Measurements from ENCODE around the gene MCM3AP.

MCM3AP gene

DNA sequence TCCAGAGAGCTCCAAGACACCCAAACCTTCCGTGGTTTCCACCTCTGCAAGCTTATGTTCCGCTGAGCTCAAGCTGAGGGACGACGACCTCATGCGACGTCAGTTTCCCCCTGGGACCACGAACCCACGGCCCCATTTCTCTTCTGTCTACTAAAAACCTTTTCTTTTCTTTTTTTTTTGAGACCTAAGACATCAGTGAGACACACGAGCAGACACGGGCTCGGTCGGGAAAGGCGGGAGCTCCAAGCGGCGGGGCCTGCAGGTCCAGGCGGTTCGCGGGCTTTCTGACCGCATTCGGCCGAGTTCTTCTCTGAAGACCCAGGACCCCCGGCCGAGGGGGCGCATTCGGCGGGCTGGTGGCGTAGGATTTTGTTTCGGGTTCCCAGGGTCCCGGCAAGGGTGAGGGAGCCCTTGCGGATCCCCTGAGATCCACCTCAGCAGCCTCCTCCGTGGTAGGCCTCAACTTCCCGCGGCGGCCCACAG is 37.9 kb upstream of the MCM3AP start:
- H3K9me3 ChIP-seq (ENCODE audit: control insufficient read depth in 2 of 2, low read length in 2 of 2) = no peaks in the 10 kb centered on the region
- no peaks in the 10 kb centered on the region for H3K27me3 ChIP-seq (ENCODE audit: control insufficient read depth in 2 of 2, insufficient read depth in 2 of 2, low read length in 2 of 2)
- H3K4me3 ChIP-seq (ENCODE audit: low read length in 2 of 2) = peak overlapping the region; percentile 82
- peak overlapping the region; percentile 65 to 72 for H3K9ac ChIP-seq (ENCODE audit: low read depth in 1 of 2, low read length in 2 of 2)
- peak overlapping the region; percentile 55 to 99 for H3K27ac ChIP-seq (ENCODE audit: low read depth in 2 of 2, low read length in 2 of 2)
- no peaks in the 10 kb centered on the region for H3K36me3 ChIP-seq (ENCODE audit: control insufficient read depth in 2 of 2, insufficient read depth in 2 of 2, low read length in 2 of 2)
- peaks cover 24 to 27% of the 10 kb centered on the region in 2 donors for H3K4me1 ChIP-seq (ENCODE audit: control insufficient read depth in 2 of 2, insufficient read depth in 2 of 2, low read length in 2 of 2)

DNA sequence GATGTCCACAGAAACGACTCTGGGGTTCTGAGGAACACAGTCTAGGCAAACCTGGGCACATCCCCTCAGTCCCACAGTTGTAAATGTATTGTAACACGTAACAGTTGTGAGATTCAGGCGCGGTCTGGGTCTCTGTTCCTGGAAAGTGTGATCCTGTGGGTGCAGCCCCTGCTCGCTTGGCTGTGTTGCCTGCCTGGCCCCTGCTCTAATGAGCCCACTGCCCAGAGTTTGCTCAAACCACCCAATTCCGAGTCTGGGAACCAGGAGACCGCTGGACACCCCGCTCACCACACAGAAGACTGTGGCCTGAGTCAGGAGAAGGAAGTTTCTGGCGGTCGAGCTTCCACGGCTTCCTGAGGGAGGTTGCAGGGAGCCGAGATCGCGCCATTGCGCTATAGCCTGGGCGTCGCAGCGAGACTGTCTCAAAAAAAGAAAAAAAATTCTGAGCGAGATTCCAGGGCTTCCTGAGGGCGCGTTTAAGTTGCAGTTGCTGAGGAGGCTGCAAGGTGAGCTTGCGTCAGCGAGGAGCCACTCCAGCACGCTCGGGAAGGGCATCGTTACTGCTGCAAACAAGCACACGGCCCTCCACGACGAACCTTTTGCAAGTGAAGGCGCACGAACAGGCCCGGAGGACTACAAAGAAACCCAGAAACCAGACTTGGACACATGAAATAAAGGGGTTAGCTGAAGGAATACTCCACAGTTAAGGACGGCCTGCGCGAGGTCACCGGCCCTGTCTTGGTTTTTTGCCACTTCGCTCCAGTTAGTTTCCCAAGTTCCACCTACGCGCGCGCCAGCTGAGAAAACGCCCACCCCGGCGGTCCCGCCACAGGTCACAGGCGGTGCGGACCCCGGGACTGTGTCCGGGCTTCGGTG is 37.2 kb upstream of the MCM3AP start:
- Histone ChIP-seq H3K36me3 (ENCODE audit: control insufficient read depth in 2 of 2, insufficient read depth in 2 of 2, low read length in 2 of 2) (no peaks in the 10 kb centered on the region), H3K4me3 (ENCODE audit: low read length in 2 of 2) (peak overlapping the region; percentile 82), H3K27me3 (ENCODE audit: control insufficient read depth in 2 of 2, insufficient read depth in 2 of 2, low read length in 2 of 2) (no peaks in the 10 kb centered on the region), H3K27ac (ENCODE audit: low read depth in 2 of 2, low read length in 2 of 2) (peak overlapping the region in 1 of 2 donors; percentile 99), H3K4me1 (ENCODE audit: control insufficient read depth in 2 of 2, insufficient read depth in 2 of 2, low read length in 2 of 2) (peaks cover 30 to 34% of the 10 kb centered on the region in 2 donors), H3K9me3 (ENCODE audit: control insufficient read depth in 2 of 2, low read length in 2 of 2) (no peaks in the 10 kb centered on the region), H3K9ac (ENCODE audit: low read depth in 1 of 2, low read length in 2 of 2) (peak overlapping the region; percentile 65 to 72)

DNA sequence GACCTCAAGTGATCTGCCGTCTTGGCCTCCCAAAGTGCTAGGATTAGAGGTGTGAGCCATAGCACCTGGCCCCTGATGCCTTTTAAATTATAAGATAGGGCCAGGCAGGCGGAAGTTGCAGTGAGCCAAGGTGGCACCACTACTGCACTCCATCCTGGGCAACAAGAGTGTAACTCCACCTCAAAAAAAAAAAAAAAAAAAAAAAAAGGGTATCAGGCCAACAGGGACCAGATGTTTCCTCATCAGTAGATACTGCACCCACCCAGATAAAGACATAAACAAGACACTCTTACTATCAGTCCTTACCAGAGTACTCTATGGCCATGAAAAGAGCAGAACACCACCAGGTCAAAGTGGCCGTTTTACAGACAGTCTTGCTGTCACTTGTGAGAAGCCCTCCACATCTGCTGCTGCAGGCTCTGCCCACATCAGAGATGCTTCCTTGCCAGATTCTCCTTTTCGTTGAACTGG is 35.0 kb upstream of the MCM3AP start:
- no peak overlapping the region for H3K4me3 ChIP-seq (ENCODE audit: low read length in 2 of 2)
- no peaks in the 10 kb centered on the region for H3K36me3 ChIP-seq (ENCODE audit: control insufficient read depth in 2 of 2, insufficient read depth in 2 of 2, low read length in 2 of 2)
- no peaks in the 10 kb centered on the region for H3K27me3 ChIP-seq (ENCODE audit: control insufficient read depth in 2 of 2, insufficient read depth in 2 of 2, low read length in 2 of 2)
- peaks cover 29 to 30% of the 10 kb centered on the region in 2 donors for H3K4me1 ChIP-seq (ENCODE audit: control insufficient read depth in 2 of 2, insufficient read depth in 2 of 2, low read length in 2 of 2)
- H3K27ac ChIP-seq (ENCODE audit: low read depth in 2 of 2, low read length in 2 of 2) = no peak overlapping the region
- no peak overlapping the region for H3K9ac ChIP-seq (ENCODE audit: low read depth in 1 of 2, low read length in 2 of 2)
- H3K9me3 ChIP-seq (ENCODE audit: control insufficient read depth in 2 of 2, low read length in 2 of 2) = no peaks in the 10 kb centered on the region

DNA sequence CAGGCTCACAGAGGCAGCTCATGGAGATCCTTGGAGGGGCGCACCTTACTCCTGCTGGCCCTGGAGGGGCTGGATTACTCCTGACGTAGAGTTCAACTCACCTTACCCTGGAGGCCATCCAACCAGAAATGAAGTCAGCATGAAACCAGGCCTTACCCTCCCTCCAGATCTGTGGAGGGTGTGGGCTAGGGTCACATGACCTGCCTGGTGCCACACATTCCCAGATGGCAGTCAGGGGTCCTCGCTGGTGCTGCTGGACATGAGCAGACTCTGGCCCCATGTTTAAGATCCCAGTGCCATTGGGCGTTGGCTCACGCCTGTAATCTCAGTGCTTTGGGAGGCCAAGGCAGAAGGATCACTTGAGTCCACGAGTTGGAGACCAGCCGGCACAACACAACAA is 33.8 kb upstream of the MCM3AP start:
- no peak overlapping the region for H3K4me3 ChIP-seq (ENCODE audit: low read length in 2 of 2)
- no peak overlapping the region for H3K9ac ChIP-seq (ENCODE audit: low read depth in 1 of 2, low read length in 2 of 2)
- H3K27ac ChIP-seq (ENCODE audit: low read depth in 2 of 2, low read length in 2 of 2) = no peak overlapping the region

DNA sequence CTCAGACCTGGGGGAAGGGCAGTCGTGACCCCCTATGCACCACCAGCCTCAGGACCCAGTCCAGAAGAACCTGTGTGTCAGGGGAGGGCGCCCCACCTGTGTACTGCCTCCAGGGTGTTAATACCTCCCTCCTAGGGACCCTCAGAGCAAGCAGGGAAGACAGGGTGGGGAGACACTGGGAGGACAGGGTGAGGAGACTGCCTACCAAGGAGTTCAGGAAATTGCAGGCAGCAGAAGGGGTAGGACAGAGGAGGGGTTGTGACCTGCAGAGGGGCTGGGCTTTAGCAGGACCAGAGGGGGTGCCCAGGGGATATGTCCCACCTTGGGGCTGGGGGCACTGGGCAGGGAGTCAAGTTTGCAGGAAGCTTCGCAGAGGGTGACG is 33.0 kb upstream of the MCM3AP start:
- Histone ChIP-seq H3K4me1 (ENCODE audit: control insufficient read depth in 2 of 2, insufficient read depth in 2 of 2, low read length in 2 of 2) (peaks cover 27% of the 10 kb centered on the region in 2 donors), H3K9ac (ENCODE audit: low read depth in 1 of 2, low read length in 2 of 2) (no peak overlapping the region), H3K36me3 (ENCODE audit: control insufficient read depth in 2 of 2, insufficient read depth in 2 of 2, low read length in 2 of 2) (no peaks in the 10 kb centered on the region), H3K9me3 (ENCODE audit: control insufficient read depth in 2 of 2, low read length in 2 of 2) (no peaks in the 10 kb centered on the region), H3K27ac (ENCODE audit: low read depth in 2 of 2, low read length in 2 of 2) (no peak overlapping the region), H3K27me3 (ENCODE audit: control insufficient read depth in 2 of 2, insufficient read depth in 2 of 2, low read length in 2 of 2) (no peaks in the 10 kb centered on the region), H3K4me3 (ENCODE audit: low read length in 2 of 2) (no peak overlapping the region)

More for the DNA sequence above, 33.8 kb upstream of the MCM3AP start:
- H3K27me3 ChIP-seq (ENCODE audit: control insufficient read depth in 2 of 2, insufficient read depth in 2 of 2, low read length in 2 of 2) = no peaks in the 10 kb centered on the region
- H3K9me3 ChIP-seq (ENCODE audit: control insufficient read depth in 2 of 2, low read length in 2 of 2) = no peaks in the 10 kb centered on the region
- H3K4me1 ChIP-seq (ENCODE audit: control insufficient read depth in 2 of 2, insufficient read depth in 2 of 2, low read length in 2 of 2) = peaks cover 27% of the 10 kb centered on the region in 2 donors
- no peaks in the 10 kb centered on the region for H3K36me3 ChIP-seq (ENCODE audit: control insufficient read depth in 2 of 2, insufficient read depth in 2 of 2, low read length in 2 of 2)

DNA sequence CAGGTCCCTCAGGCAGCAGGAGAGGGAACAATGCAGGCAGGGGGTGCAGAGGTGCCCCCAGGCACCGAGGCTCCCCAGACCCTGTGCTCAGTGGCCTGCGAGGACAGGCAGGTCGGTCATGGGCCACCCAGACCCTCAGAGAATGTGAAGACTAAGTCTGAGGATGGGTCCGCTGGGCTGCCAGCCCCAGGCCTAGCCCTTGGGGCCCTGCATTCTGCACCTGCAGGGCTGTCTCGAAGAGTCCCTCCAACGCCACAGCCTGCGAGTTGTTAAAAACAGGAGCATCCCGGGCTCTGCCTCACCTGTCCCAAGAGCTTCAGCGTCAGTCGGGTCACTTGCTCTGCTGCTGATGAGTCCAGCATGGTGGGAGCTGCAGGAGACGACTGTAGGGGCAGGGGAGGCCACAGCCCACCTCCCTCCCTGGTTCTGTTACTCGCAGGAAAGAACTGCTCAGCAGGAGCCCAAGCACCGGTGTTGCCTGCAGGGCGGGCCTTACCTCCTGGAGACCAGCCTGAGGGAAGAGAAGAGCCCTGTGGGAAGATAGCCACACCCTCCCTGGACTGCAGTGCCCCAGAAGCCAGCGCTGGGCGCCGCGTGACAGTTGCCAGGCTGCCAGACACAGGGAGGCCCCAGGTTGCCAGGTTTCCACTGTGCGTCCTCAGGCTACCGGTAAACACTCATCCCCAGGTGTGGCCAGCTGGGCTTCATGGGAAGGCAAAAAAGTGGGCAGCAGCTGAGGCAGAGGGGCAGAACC is 32.5 kb upstream of the MCM3AP start:
- H3K27ac ChIP-seq (ENCODE audit: low read depth in 2 of 2, low read length in 2 of 2) = no peak overlapping the region
- H3K9me3 ChIP-seq (ENCODE audit: control insufficient read depth in 2 of 2, low read length in 2 of 2) = no peaks in the 10 kb centered on the region
- peak overlapping the region in 1 of 2 donors; percentile 19 for H3K4me3 ChIP-seq (ENCODE audit: low read length in 2 of 2)
- H3K4me1 ChIP-seq (ENCODE audit: control insufficient read depth in 2 of 2, insufficient read depth in 2 of 2, low read length in 2 of 2) = peaks cover 23 to 24% of the 10 kb centered on the region in 2 donors
- H3K27me3 ChIP-seq (ENCODE audit: control insufficient read depth in 2 of 2, insufficient read depth in 2 of 2, low read length in 2 of 2) = no peaks in the 10 kb centered on the region
- peak overlapping the region in 1 of 2 donors; percentile 27 for H3K9ac ChIP-seq (ENCODE audit: low read depth in 1 of 2, low read length in 2 of 2)
- H3K36me3 ChIP-seq (ENCODE audit: control insufficient read depth in 2 of 2, insufficient read depth in 2 of 2, low read length in 2 of 2) = no peaks in the 10 kb centered on the region

- H3K9ac ChIP-seq (ENCODE audit: low read depth in 1 of 2, low read length in 2 of 2) = no peak overlapping the region
- no peaks in the 10 kb centered on the region for H3K36me3 ChIP-seq (ENCODE audit: control insufficient read depth in 2 of 2, insufficient read depth in 2 of 2, low read length in 2 of 2)
- H3K27me3 ChIP-seq (ENCODE audit: control insufficient read depth in 2 of 2, insufficient read depth in 2 of 2, low read length in 2 of 2) = no peaks in the 10 kb centered on the region
- no peaks in the 10 kb centered on the region for H3K9me3 ChIP-seq (ENCODE audit: control insufficient read depth in 2 of 2, low read length in 2 of 2)
- no peak overlapping the region for H3K4me3 ChIP-seq (ENCODE audit: low read length in 2 of 2)
- peaks cover 13 to 14% of the 10 kb centered on the region in 2 donors for H3K4me1 ChIP-seq (ENCODE audit: control insufficient read depth in 2 of 2, insufficient read depth in 2 of 2, low read length in 2 of 2)
- no peak overlapping the region for H3K27ac ChIP-seq (ENCODE audit: low read depth in 2 of 2, low read length in 2 of 2)
Measured at GRCh38 chr21:46316708-46317324, 31.4 kb upstream of the MCM3AP start.

- Histone ChIP-seq H3K27ac (ENCODE audit: low read depth in 2 of 2, low read length in 2 of 2) (no peak overlapping the region), H3K4me1 (ENCODE audit: control insufficient read depth in 2 of 2, insufficient read depth in 2 of 2, low read length in 2 of 2) (peaks cover 9% of the 10 kb centered on the region in 2 donors), H3K9ac (ENCODE audit: low read depth in 1 of 2, low read length in 2 of 2) (no peak overlapping the region), H3K36me3 (ENCODE audit: control insufficient read depth in 2 of 2, insufficient read depth in 2 of 2, low read length in 2 of 2) (no peaks in the 10 kb centered on the region), H3K27me3 (ENCODE audit: control insufficient read depth in 2 of 2, insufficient read depth in 2 of 2, low read length in 2 of 2) (no peaks in the 10 kb centered on the region), H3K4me3 (ENCODE audit: low read length in 2 of 2) (no peak overlapping the region), H3K9me3 (ENCODE audit: control insufficient read depth in 2 of 2, low read length in 2 of 2) (no peaks in the 10 kb centered on the region)
Measured at GRCh38 chr21:46314441-46315020, 29.1 kb upstream of the MCM3AP start.

DNA sequence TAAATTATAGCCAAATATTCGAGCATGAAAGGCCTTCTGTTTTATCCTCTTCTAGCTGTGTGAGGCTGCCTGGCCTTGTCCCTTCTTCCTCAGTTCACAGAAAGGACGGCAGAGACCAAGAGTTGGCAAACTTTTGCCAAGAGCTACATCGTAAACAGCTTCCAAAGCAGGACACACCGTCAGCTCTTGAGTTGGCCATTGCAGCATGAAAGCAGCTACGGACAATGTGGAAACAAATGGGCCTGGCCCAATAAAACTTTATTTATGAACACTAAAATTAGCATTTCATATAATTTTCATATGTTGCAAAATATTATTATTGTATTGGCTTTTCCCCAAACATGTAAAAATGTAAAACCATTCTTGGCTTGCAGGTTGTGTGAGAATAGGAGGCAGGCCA is 27.5 kb upstream of the MCM3AP start:
- Histone ChIP-seq H3K27me3 (ENCODE audit: control insufficient read depth in 2 of 2, insufficient read depth in 2 of 2, low read length in 2 of 2) (no peaks in the 10 kb centered on the region), H3K4me1 (ENCODE audit: control insufficient read depth in 2 of 2, insufficient read depth in 2 of 2, low read length in 2 of 2) (peaks cover 3 to 5% of the 10 kb centered on the region in 2 donors), H3K4me3 (ENCODE audit: low read length in 2 of 2) (no peak overlapping the region), H3K9me3 (ENCODE audit: control insufficient read depth in 2 of 2, low read length in 2 of 2) (no peaks in the 10 kb centered on the region), H3K36me3 (ENCODE audit: control insufficient read depth in 2 of 2, insufficient read depth in 2 of 2, low read length in 2 of 2) (no peaks in the 10 kb centered on the region), H3K27ac (ENCODE audit: low read depth in 2 of 2, low read length in 2 of 2) (no peak overlapping the region), H3K9ac (ENCODE audit: low read depth in 1 of 2, low read length in 2 of 2) (no peak overlapping the region)
